DMS153 treated with DMSO at 0.1 percent for 48 hours (cell line): Measurements from ENCODE around the gene MBD3L5.
"Not testable (repeated sequence)": the region's sequence is repeated elsewhere in the genome, so short reads cannot be mapped to it uniquely, and the experiment has no call there.

Experiments
- DNase-seq: peaks from one replicate; lab custom pipeline; 2025; ENCODE audit not compliant: unreplicated experiment; lab: John Stamatoyannopoulos, UW

Gene MBD3L5

DNA sequence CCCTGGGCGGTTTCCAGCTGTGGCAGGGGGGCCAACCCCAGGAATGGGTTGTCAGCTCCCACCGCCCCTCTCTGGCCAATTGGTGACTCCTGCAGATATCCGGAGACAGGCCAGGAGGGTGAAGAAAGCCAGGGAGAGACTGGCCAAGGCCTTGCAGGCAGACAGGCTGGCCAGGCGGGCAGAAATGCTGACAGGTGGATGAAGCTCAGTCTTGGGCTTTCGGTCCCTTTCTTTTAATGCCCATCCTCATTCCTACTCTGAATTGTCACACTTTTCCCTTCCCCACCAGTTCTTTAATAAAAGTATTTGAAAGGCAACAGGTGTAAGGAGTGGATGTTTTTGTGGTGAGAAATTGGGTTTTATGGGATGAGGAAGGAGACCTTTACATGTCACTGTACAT lies 21.0 kb downstream of the MBD3L5 start:
- not testable (repeated sequence) for DNase-seq

DNA sequence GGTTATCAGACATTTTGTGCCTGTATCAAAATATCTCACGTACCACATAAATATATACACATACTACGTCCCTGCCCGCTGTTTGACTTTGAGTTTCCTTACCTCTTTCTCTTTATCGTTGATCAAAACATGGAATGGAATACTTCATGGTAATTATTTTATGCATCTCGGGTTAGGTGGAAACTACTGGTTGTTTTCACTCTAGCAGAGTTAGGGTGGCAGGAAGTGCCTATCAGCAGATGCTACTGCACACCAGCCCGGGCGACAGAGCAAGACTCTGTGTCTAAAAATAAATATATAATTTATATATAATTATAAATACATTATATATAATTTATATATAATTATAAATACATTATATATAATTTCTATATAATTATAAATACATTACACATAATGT lies 22.5 kb downstream of the MBD3L5 start:
- not testable (repeated sequence) for DNase-seq

GRCh38 chr19:7054635-7055368 lies 24.4 kb downstream of the MBD3L5 start:
- not testable (repeated sequence) for DNase-seq

DNA sequence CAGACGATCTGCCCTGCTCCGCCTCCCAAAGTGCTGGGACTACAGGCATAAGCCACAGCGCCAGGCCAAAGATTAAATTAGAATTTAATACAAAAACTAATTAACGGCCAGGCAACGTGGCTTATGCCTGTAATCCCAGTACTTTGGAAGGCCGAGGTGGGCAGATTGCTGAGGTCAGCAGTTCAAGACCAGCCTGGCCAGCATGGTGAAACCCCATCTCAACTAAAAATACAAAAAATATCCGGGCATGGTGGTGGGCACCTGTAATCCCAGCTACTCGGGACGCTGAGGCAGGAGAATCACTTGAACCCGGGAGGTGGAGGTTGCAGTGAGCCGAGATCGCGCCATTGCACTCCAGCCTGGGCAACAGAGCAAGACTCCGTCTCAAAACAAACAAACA lies 25.3 kb downstream of the MBD3L5 start:
- DNase-seq: not testable (repeated sequence)

DNA sequence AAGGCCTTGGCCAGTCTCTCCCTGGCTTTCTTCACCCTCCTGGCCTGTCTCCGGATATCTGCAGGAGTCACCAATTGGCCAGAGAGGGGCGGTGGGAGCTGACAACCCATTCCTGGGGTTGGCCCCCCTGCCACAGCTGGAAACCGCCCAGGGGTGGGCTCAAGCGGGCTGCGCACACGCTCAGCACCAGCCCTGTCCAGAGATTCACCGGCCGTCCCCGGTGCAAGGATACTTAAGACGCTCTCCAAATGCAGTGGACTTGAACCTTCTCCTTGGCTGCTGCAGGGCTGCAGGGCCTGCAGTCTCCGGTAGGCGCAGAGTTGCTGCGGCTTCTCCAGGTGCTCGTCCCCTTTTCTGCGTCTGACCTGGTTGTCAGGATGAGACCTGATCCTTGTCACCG lies 26.0 kb downstream of the MBD3L5 start:
- DNase-seq: not testable (repeated sequence)

DNA sequence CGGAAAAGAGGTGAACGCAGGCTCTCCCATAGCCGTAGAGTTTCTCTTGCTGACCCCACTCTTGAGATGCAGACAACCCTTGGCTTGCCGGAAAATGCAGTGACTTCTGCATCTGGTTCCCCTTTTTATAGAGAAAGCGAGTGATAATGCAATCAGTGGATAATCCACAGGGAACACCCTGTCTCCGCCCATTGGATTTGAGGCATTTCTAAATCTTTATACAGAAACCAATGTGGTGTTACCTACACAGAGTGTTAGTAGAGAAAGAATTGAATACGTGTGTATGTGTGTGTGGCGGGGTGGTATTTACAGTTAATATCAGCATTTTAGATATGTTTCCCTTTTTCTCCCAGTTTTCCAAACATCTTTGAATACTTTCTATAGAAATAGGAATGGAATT lies 28.2 kb downstream of the MBD3L5 start, which contains the start of gene MBD3L3:
Gene MBD3L3, minus strand, starts transcription at position 101 of the 400 bp plus-strand sequence. Its CDS starts 71 bp downstream, at position 30.
- not testable (repeated sequence) for DNase-seq

DNA sequence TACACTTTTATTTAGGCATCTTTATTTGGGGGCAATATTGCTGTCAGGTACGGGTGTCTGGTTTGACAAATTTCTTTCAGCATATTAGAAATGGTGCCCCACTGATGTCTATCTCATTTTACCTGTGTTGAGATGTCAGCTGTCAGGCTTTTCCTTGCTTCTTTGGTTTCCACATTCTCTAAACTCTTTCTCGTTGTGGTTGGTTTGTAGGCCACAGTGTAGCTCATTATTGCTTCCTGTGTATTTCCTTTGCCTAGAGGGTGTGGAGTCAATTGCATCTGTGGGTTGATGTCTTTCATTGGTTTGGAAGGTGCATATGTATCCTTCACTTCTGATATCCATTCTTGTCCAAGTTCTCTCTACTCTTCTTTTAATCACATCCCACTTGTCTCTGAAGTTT lies 29.6 kb downstream of the MBD3L5 start:
- not testable (repeated sequence) for DNase-seq

DNA sequence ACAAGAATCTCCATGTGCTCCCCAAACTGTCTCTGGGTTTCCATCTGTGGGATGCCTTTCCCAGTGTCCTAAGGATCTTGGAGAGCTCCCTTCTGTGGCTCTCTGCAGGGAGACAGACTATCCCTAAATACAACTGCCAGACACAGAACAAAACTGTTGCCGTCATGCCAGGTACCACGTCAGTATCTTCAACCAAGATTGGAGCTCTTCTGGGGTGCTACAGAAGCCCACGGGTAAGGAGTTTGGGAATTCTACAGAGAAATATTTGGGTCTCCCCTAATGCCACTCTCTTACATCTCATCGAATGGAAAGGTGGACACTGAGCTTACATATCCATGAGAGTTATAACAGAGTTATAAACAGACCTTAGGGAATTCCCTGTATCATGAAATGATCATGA lies 33.0 kb downstream of the MBD3L5 start:
- DNase-seq: no peak

- no peak for DNase-seq
These were observed 33.5 kb downstream of the MBD3L5 start for GRCh38 chr19:7063764-7064418.

DNA sequence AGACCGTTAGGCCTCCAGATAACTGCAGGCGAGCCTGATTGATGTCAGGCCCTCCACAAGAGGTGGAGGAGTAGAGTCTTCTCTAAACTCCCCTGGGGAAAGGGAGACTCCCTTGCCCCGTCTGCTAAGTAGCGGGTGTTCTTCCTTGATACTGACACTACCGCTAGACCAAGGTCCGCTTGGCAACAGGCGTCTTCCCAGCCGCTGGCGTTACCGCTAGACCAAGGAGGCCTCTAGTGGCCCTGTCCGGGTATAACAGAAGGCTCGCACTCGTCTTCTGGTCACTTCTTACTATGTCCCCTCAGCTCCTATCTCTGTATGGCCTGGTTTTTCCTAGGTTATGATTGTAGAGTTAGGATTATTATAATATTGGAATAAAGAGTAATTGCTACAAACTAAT lies 36.7 kb downstream of the MBD3L5 start:
- not testable (repeated sequence) for DNase-seq

DNA sequence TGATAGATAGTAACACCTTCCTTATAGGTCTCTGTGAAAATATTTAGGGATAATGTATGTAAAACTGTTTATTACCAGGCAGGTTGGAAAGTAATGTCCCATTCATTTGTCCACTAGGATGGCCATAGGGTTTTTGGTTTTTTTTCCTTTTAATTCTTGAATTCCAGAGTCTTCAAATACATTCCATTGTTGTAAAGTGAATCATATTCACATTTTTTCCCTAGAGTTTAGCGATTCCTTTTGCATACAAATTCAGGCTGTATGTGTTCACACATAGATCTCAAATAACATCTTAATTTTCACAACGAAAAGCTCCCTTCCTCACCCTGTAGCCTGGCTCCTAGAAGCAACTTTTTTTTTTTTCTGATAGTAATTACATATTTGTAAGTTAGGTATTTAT lies 37.3 kb downstream of the MBD3L5 start:
- no peak for DNase-seq

GRCh38 chr19:7068599-7068998 lies 38.2 kb downstream of the MBD3L5 start:
- no peak for DNase-seq

- DNase-seq: peak; percentile 95
These were observed 38.9 kb downstream of the MBD3L5 start, which contains the start of gene ZNF557 for GRCh38 chr19:7069042-7069903. Gene ZNF557, plus strand, starts transcription at chr19:7069703. Its CDS starts 5,372 bp downstream, at chr19:7075075.

- no peak for DNase-seq
These were observed 39.5 kb downstream of the MBD3L5 start for GRCh38 chr19:7069904-7070226.

- DNase-seq: no peak
These were observed 42.2 kb downstream of the MBD3L5 start for GRCh38 chr19:7072541-7072940.

DNA sequence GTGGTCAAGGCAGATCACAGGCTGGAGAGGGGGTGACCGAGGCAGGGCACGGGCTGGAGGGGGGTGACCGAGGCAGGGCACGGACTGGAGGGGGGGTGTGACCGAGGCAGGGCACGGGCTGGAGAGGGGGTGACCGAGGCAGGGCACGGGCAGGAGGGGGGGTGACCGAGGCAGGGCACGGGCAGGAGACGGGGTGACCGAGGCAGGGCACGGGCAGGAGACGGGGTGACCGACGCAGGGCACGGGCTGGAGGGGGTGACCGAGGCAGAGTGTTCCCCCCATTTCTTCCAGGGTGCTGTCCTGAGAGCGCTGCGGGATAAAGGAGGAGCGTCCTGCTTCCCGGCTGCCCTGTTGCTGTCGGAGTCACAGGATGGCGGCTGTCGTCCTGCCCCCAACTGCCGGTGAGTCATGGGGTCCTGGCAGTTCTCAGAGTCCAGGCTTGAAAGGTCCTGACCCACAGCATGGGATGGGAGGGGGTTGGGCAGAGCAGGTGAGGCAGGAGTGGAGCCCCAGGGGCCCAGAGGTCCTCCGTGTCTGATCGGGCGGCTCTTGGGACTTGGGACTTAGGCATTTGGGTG lies 44.4 kb downstream of the MBD3L5 start:
- DNase-seq: no peak

- DNase-seq: no peak
These were observed 45.8 kb downstream of the MBD3L5 start for GRCh38 chr19:7076151-7076550.

- DNase-seq: no peak
These were observed 47.6 kb downstream of the MBD3L5 start for GRCh38 chr19:7078008-7078407.
